ENCODE results near the gene ESRRG.
A peak's percentile ranks its signal among the peaks of the same experiment; 100 is the strongest.

ESRRG gene

GRCh38 chr1:216641669-216642460, 81.4 kb downstream of the ESRRG start:
- Histone ChIP-seq H3K27ac (no peak overlapping the region), H3K4me3 (no peak overlapping the region)

GRCh38 chr1:216640100-216640499, 83.1 kb downstream of the ESRRG start:
- no peak overlapping the region for H3K27ac ChIP-seq
- H3K4me3 ChIP-seq = no peak overlapping the region

GRCh38 chr1:216632980-216633379, 90.2 kb downstream of the ESRRG start:
- H3K27ac ChIP-seq = no peak overlapping the region
- H3K4me3 ChIP-seq = no peak overlapping the region

GRCh38 chr1:216630532-216630931, 92.7 kb downstream of the ESRRG start:
- Histone ChIP-seq H3K4me3 (no peak overlapping the region), H3K27ac (no peak overlapping the region)

- no peak overlapping the region for H3K4me3 ChIP-seq
- no peak overlapping the region for H3K27ac ChIP-seq
Measured at GRCh38 chr1:216627252-216627651, 96.0 kb downstream of the ESRRG start.

- H3K27ac ChIP-seq = no peak overlapping the region
- H3K4me3 ChIP-seq = no peak overlapping the region
Measured at GRCh38 chr1:216626394-216627067, 96.7 kb downstream of the ESRRG start.

- no peak overlapping the region for H3K4me3 ChIP-seq
- H3K27ac ChIP-seq = no peak overlapping the region
Measured at GRCh38 chr1:216621536-216621935, 101.7 kb downstream of the ESRRG start.

- no peak overlapping the region for H3K4me3 ChIP-seq
- no peak overlapping the region for H3K27ac ChIP-seq
Measured at GRCh38 chr1:216617081-216617875, 106.0 kb downstream of the ESRRG start.

GRCh38 chr1:216616425-216616824, 106.8 kb downstream of the ESRRG start:
- Histone ChIP-seq H3K4me3 (no peak overlapping the region), H3K27ac (no peak overlapping the region)

- Histone ChIP-seq H3K4me3 (no peak overlapping the region), H3K27ac (no peak overlapping the region)
Measured at GRCh38 chr1:216614011-216614934, 109.0 kb downstream of the ESRRG start.

GRCh38 chr1:216612291-216612690, 110.9 kb downstream of the ESRRG start:
- no peak overlapping the region for H3K27ac ChIP-seq

GRCh38 chr1:216607067-216607697, 116.0 kb downstream of the ESRRG start:
- no peak overlapping the region for H3K4me3 ChIP-seq
- H3K27ac ChIP-seq = no peak overlapping the region

More at GRCh38 chr1:216612291-216612690, 110.9 kb downstream of the ESRRG start:
- H3K4me3 ChIP-seq = no peak overlapping the region

GRCh38 chr1:216606047-216606637, 117.1 kb downstream of the ESRRG start:
- no peak overlapping the region for H3K4me3 ChIP-seq
- no peak overlapping the region for H3K27ac ChIP-seq

GRCh38 chr1:216604771-216605170, 118.5 kb downstream of the ESRRG start:
- Histone ChIP-seq H3K27ac (no peak overlapping the region), H3K4me3 (no peak overlapping the region)

GRCh38 chr1:216600730-216601609, 122.3 kb downstream of the ESRRG start:
- Histone ChIP-seq H3K4me3 (peak overlapping the region; percentile 39 to 69 (median 50)), H3K27ac (peak overlapping the region; percentile 63 to 97 (median 87))

GRCh38 chr1:216599851-216600250, 123.4 kb downstream of the ESRRG start:
- H3K27ac ChIP-seq = no peak overlapping the region
- no peak overlapping the region for H3K4me3 ChIP-seq

GRCh38 chr1:216598448-216598847, 124.8 kb downstream of the ESRRG start:
- Histone ChIP-seq H3K4me3 (no peak overlapping the region), H3K27ac (no peak overlapping the region)

Data from skin epidermis (tissue), 12 donors.